ENCODE data around the gene AVEN.

Gene AVEN

GRCh38 chr15:33882921-33883320 is 156.1 kb downstream of the AVEN start:
- Histone ChIP-seq H3K79me2 (ENCODE audit: control insufficient read depth, low read length) (no peaks in the 10 kb centered on the region), H3K9me3 (ENCODE audit: control insufficient read depth, insufficient read depth, low read length) (no peaks in the 10 kb centered on the region; the same call in 1 of the 2 replicates), H4K20me1 (ENCODE audit: control insufficient read depth, insufficient read depth, low read depth, low read length) (no peaks in the 10 kb centered on the region; the same call in 1 of the 2 replicates), H3K27ac (ENCODE audit: low read depth, low read length) (no peak overlapping the region), H3K36me3 (ENCODE audit: control insufficient read depth, low read length) (no peaks in the 10 kb centered on the region), H3K4me2 (ENCODE audit: low read length) (no peak overlapping the region), H3K4me3 (ENCODE audit: low read length) (no peak overlapping the region), H3K9me2 (replicated peaks; ENCODE audit: control insufficient read depth, low read length) (no peaks in the 10 kb centered on the region), H3K27me3 (ENCODE audit: control insufficient read depth, low read length) (no peaks in the 10 kb centered on the region), H3F3A (ENCODE audit: control insufficient read depth, insufficient read depth) (no peaks in the 10 kb centered on the region), H3K4me1 (ENCODE audit: control insufficient read depth, low read length) (no peaks in the 10 kb centered on the region)
- TF ChIP-seq EZH2phosphoT487 (IDR thresholded peaks at IDR 0.05; ENCODE audit: borderline replicate concordance, low read length), result no peak

GRCh38 chr15:33874156-33874555 is 164.8 kb downstream of the AVEN start:
- Histone ChIP-seq H3K9me3 (ENCODE audit: control insufficient read depth, insufficient read depth, low read length) (no peaks in the 10 kb centered on the region), H3K27me3 (ENCODE audit: control insufficient read depth, low read length) (no peaks in the 10 kb centered on the region), H3K36me3 (ENCODE audit: control insufficient read depth, low read length) (no peaks in the 10 kb centered on the region), H3K79me2 (ENCODE audit: control insufficient read depth, low read length) (no peaks in the 10 kb centered on the region), H3K9me2 (replicated peaks; ENCODE audit: control insufficient read depth, low read length) (no peaks in the 10 kb centered on the region), H3F3A (ENCODE audit: control insufficient read depth, insufficient read depth) (no peaks in the 10 kb centered on the region), H3K4me3 (ENCODE audit: low read length) (no peak overlapping the region), H3K4me2 (ENCODE audit: low read length) (no peak overlapping the region), H4K20me1 (ENCODE audit: control insufficient read depth, insufficient read depth, low read depth, low read length) (no peaks in the 10 kb centered on the region), H3K27ac (ENCODE audit: low read depth, low read length) (no peak overlapping the region), H3K4me1 (ENCODE audit: control insufficient read depth, low read length) (no peaks in the 10 kb centered on the region)
- TF ChIP-seq EZH2phosphoT487 (IDR thresholded peaks at IDR 0.05; ENCODE audit: borderline replicate concordance, low read length) (no peak), CTCF (IDR thresholded peaks at IDR 0.05; ENCODE audit: low read depth, low read length, poor library complexity, severe bottlenecking) (no peak)

- no peak for TF ChIP-seq CTCF (IDR thresholded peaks at IDR 0.05; ENCODE audit: low read depth, low read length, poor library complexity, severe bottlenecking)
- TF ChIP-seq EZH2phosphoT487 (IDR thresholded peaks at IDR 0.05; ENCODE audit: borderline replicate concordance, low read length), result no peak
- H3K4me3 ChIP-seq (ENCODE audit: low read length), result no peak overlapping the region
- no peaks in the 10 kb centered on the region for H3K4me1 ChIP-seq (ENCODE audit: control insufficient read depth, low read length)
- H3K9me3 ChIP-seq (ENCODE audit: control insufficient read depth, insufficient read depth, low read length), result no peaks in the 10 kb centered on the region
- H3K4me2 ChIP-seq (ENCODE audit: low read length), result no peak overlapping the region
- no peaks in the 10 kb centered on the region for H3K9me2 ChIP-seq (replicated peaks; ENCODE audit: control insufficient read depth, low read length)
- no peaks in the 10 kb centered on the region for H3K27me3 ChIP-seq (ENCODE audit: control insufficient read depth, low read length)
- H3K36me3 ChIP-seq (ENCODE audit: control insufficient read depth, low read length), result no peaks in the 10 kb centered on the region
- H3K79me2 ChIP-seq (ENCODE audit: control insufficient read depth, low read length), result no peaks in the 10 kb centered on the region
- no peaks in the 10 kb centered on the region for H4K20me1 ChIP-seq (ENCODE audit: control insufficient read depth, insufficient read depth, low read depth, low read length)
- no peak overlapping the region for H3K27ac ChIP-seq (ENCODE audit: low read depth, low read length)
- no peaks in the 10 kb centered on the region for H3F3A ChIP-seq (ENCODE audit: control insufficient read depth, insufficient read depth)
Measured at GRCh38 chr15:33872416-33873106, 166.4 kb downstream of the AVEN start.

GRCh38 chr15:33871980-33872379 is 167.0 kb downstream of the AVEN start:
- no peak overlapping the region for H3K4me3 ChIP-seq (ENCODE audit: low read length)
- no peaks in the 10 kb centered on the region for H3K36me3 ChIP-seq (ENCODE audit: control insufficient read depth, low read length)
- H3K27ac ChIP-seq (ENCODE audit: low read depth, low read length), result no peak overlapping the region
- TF ChIP-seq CTCF (IDR thresholded peaks at IDR 0.05; ENCODE audit: low read depth, low read length, poor library complexity, severe bottlenecking) (no peak), EZH2phosphoT487 (IDR thresholded peaks at IDR 0.05; ENCODE audit: borderline replicate concordance, low read length) (no peak)
- no peaks in the 10 kb centered on the region for H3K9me3 ChIP-seq (ENCODE audit: control insufficient read depth, insufficient read depth, low read length)
- H3K79me2 ChIP-seq (ENCODE audit: control insufficient read depth, low read length), result no peaks in the 10 kb centered on the region
- no peaks in the 10 kb centered on the region for H4K20me1 ChIP-seq (ENCODE audit: control insufficient read depth, insufficient read depth, low read depth, low read length)
- H3K9me2 ChIP-seq (replicated peaks; ENCODE audit: control insufficient read depth, low read length), result no peaks in the 10 kb centered on the region
- no peaks in the 10 kb centered on the region for H3F3A ChIP-seq (ENCODE audit: control insufficient read depth, insufficient read depth)
- H3K4me2 ChIP-seq (ENCODE audit: low read length), result no peak overlapping the region
- no peaks in the 10 kb centered on the region for H3K27me3 ChIP-seq (ENCODE audit: control insufficient read depth, low read length)
- no peaks in the 10 kb centered on the region for H3K4me1 ChIP-seq (ENCODE audit: control insufficient read depth, low read length)
